ENCODE data around the gene ITGAV. TPM values are rescaled to one million over a fixed set of nuclear protein-coding genes. Genes with fewer than 3 reads are reported as not detected.

ITGAV gene
- total RNA-seq, 2 experiments from 2014 or later: 4.9 to 5.6 TPM

- ATAC-seq: no peak
- POLR2A ChIA-PET: no interaction called here
Observed at GRCh38 chr2:186618696-186619095, 28.8 kb downstream of the ITGAV start.

GRCh38 chr2:186623084-186623483 is 33.2 kb downstream of the ITGAV start:
- Mint-ChIP-seq H3K27ac (no peak overlapping the region), H3K36me3 (ENCODE audit: low read depth) (peaks cover 1% of the 10 kb centered on the region), H3K9me3 (ENCODE audit: insufficient read depth) (no peaks in the 10 kb centered on the region), H3K4me3 (no peak overlapping the region), H3K27me3 (ENCODE audit: low read depth) (no peaks in the 10 kb centered on the region), H3K4me1 (ENCODE audit: low read depth) (peaks cover 4% of the 10 kb centered on the region)
- DNase-seq: no peak
- ATAC-seq: no peak
- CTCF ChIA-PET: no interaction called here
- POLR2A ChIA-PET: no interaction called here

More at GRCh38 chr2:186618696-186619095, 28.8 kb downstream of the ITGAV start:
- Mint-ChIP-seq H3K4me3 (no peak overlapping the region), H3K9me3 (ENCODE audit: insufficient read depth) (no peaks in the 10 kb centered on the region), H3K27me3 (ENCODE audit: low read depth) (no peaks in the 10 kb centered on the region), H3K4me1 (ENCODE audit: low read depth) (peaks cover 4% of the 10 kb centered on the region), H3K27ac (no peak overlapping the region), H3K36me3 (ENCODE audit: low read depth) (no peaks in the 10 kb centered on the region)
- no peak for DNase-seq
- CTCF ChIA-PET: no interaction called here

GRCh38 chr2:186624276-186624675 is 34.4 kb downstream of the ITGAV start:
- ATAC-seq (no peak), DNase-seq (no peak)
- POLR2A ChIA-PET: no interaction called here
- H3K4me3 Mint-ChIP-seq: no peak overlapping the region
- CTCF ChIA-PET: no interaction called here
- peaks cover 4% of the 10 kb centered on the region for H3K4me1 Mint-ChIP-seq (ENCODE audit: low read depth)
- peaks cover 1% of the 10 kb centered on the region for H3K36me3 Mint-ChIP-seq (ENCODE audit: low read depth)
- no peaks in the 10 kb centered on the region for H3K9me3 Mint-ChIP-seq (ENCODE audit: insufficient read depth)
- H3K27ac Mint-ChIP-seq: no peak overlapping the region
- no peaks in the 10 kb centered on the region for H3K27me3 Mint-ChIP-seq (ENCODE audit: low read depth)

- ChIA-PET CTCF (interaction anchor here (3.5 kb wide), 1 partner anchor 12 kb away, joined by 17 read pairs; no protein-coding TSS in a partner anchor), POLR2A (no interaction called here)
- Mint-ChIP-seq H3K9me3 (ENCODE audit: insufficient read depth) (no peaks in the 10 kb centered on the region), H3K4me1 (ENCODE audit: low read depth) (no peaks in the 10 kb centered on the region), H3K27ac (no peak overlapping the region), H3K4me3 (no peak overlapping the region), H3K27me3 (ENCODE audit: low read depth) (no peaks in the 10 kb centered on the region), H3K36me3 (ENCODE audit: low read depth) (no peaks in the 10 kb centered on the region)
- ATAC-seq: no peak
- DNase-seq: no peak
Observed at GRCh38 chr2:186629250-186629996, 39.6 kb downstream of the ITGAV start.

GRCh38 chr2:186632417-186632816 is 42.6 kb downstream of the ITGAV start:
- H3K4me3 Mint-ChIP-seq: no peak overlapping the region
- ChIA-PET POLR2A (no interaction called here), CTCF (no interaction called here)
- H3K4me1 Mint-ChIP-seq (ENCODE audit: low read depth): no peaks in the 10 kb centered on the region
- ATAC-seq (no peak), DNase-seq (no peak)
- H3K27me3 Mint-ChIP-seq (ENCODE audit: low read depth): no peaks in the 10 kb centered on the region
- H3K9me3 Mint-ChIP-seq (ENCODE audit: insufficient read depth): no peaks in the 10 kb centered on the region
- no peaks in the 10 kb centered on the region for H3K36me3 Mint-ChIP-seq (ENCODE audit: low read depth)
- no peak overlapping the region for H3K27ac Mint-ChIP-seq

GRCh38 chr2:186634701-186635100 is 44.8 kb downstream of the ITGAV start:
- H3K9me3 Mint-ChIP-seq (ENCODE audit: insufficient read depth): no peaks in the 10 kb centered on the region
- no peak overlapping the region for H3K4me3 Mint-ChIP-seq
- H3K27ac Mint-ChIP-seq: no peak overlapping the region
- ChIA-PET POLR2A (no interaction called here), CTCF (interaction anchor here (0.6 to 0.7 kb wide), 2 partner anchors 130 to 131 kb away, joined by 3 read pairs; no protein-coding TSS in a partner anchor)
- DNase-seq: no peak
- no peaks in the 10 kb centered on the region for H3K27me3 Mint-ChIP-seq (ENCODE audit: low read depth)
- no peak for ATAC-seq
- peaks cover 7% of the 10 kb centered on the region for H3K4me1 Mint-ChIP-seq (ENCODE audit: low read depth)
- H3K36me3 Mint-ChIP-seq (ENCODE audit: low read depth): no peaks in the 10 kb centered on the region

- no peaks in the 10 kb centered on the region for H3K9me3 Mint-ChIP-seq (ENCODE audit: insufficient read depth)
- ChIA-PET POLR2A (no interaction called here), CTCF (no interaction called here)
Observed at GRCh38 chr2:186636800-186637496, 47.1 kb downstream of the ITGAV start.

GRCh38 chr2:186637497-186637800 is 47.6 kb downstream of the ITGAV start:
- Mint-ChIP-seq H3K9me3 (ENCODE audit: insufficient read depth) (no peaks in the 10 kb centered on the region), H3K27me3 (ENCODE audit: low read depth) (no peaks in the 10 kb centered on the region), H3K4me1 (ENCODE audit: low read depth) (peaks cover 11% of the 10 kb centered on the region), H3K4me3 (no peak overlapping the region), H3K27ac (no peak overlapping the region), H3K36me3 (ENCODE audit: low read depth) (no peaks in the 10 kb centered on the region)
- DNase-seq: no peak
- ChIA-PET POLR2A (no interaction called here), CTCF (no interaction called here)
- no peak for ATAC-seq

More at GRCh38 chr2:186636800-186637496, 47.1 kb downstream of the ITGAV start:
- Mint-ChIP-seq H3K4me3 (no peak overlapping the region), H3K4me1 (ENCODE audit: low read depth) (peaks cover 11% of the 10 kb centered on the region), H3K36me3 (ENCODE audit: low read depth) (no peaks in the 10 kb centered on the region), H3K27ac (no peak overlapping the region), H3K27me3 (ENCODE audit: low read depth) (no peaks in the 10 kb centered on the region)
- ATAC-seq (no peak), DNase-seq (no peak)

- H3K4me1 Mint-ChIP-seq (ENCODE audit: low read depth): peaks cover 11% of the 10 kb centered on the region
- no peak for ATAC-seq
- no peak for DNase-seq
- H3K27ac Mint-ChIP-seq: no peak overlapping the region
- no peak overlapping the region for H3K4me3 Mint-ChIP-seq
- no peaks in the 10 kb centered on the region for H3K27me3 Mint-ChIP-seq (ENCODE audit: low read depth)
- CTCF ChIA-PET: interaction anchor here (0.8 to 5.9 kb wide), 3 partner anchors 51 to 147 kb away, joined by 3 to 117 read pairs (median 12); partner anchors contain the start of gene ITGAV
- POLR2A ChIA-PET: no interaction called here
- H3K36me3 Mint-ChIP-seq (ENCODE audit: low read depth): no peaks in the 10 kb centered on the region
- no peaks in the 10 kb centered on the region for H3K9me3 Mint-ChIP-seq (ENCODE audit: insufficient read depth)
Observed at GRCh38 chr2:186639939-186640338, 50.1 kb downstream of the ITGAV start.

- Mint-ChIP-seq H3K27me3 (ENCODE audit: low read depth) (no peaks in the 10 kb centered on the region), H3K36me3 (ENCODE audit: low read depth) (no peaks in the 10 kb centered on the region), H3K4me3 (no peak overlapping the region), H3K27ac (no peak overlapping the region), H3K9me3 (ENCODE audit: insufficient read depth) (no peaks in the 10 kb centered on the region), H3K4me1 (ENCODE audit: low read depth) (peaks cover 11% of the 10 kb centered on the region)
- DNase-seq (no peak), ATAC-seq (no peak)
- ChIA-PET POLR2A (interaction anchor here (0.8 to 0.9 kb wide), 2 partner anchors 51 to 133 kb away, joined by 3 to 6 read pairs; partner anchors contain the start of gene ITGAV), CTCF (interaction anchor here (0.8 to 5.9 kb wide), 20 partner anchors 9 to 311 kb away, joined by 3 to 117 read pairs (median 6); partner anchors contain the start of gene ITGAV)
Observed at GRCh38 chr2:186641132-186641806, 51.4 kb downstream of the ITGAV start.

GRCh38 chr2:186641807-186642321 is 52.0 kb downstream of the ITGAV start:
- Mint-ChIP-seq H3K27me3 (ENCODE audit: low read depth) (no peaks in the 10 kb centered on the region), H3K4me1 (ENCODE audit: low read depth) (peaks cover 11% of the 10 kb centered on the region), H3K36me3 (ENCODE audit: low read depth) (no peaks in the 10 kb centered on the region), H3K27ac (no peak overlapping the region), H3K9me3 (ENCODE audit: insufficient read depth) (no peaks in the 10 kb centered on the region), H3K4me3 (no peak overlapping the region)
- ChIA-PET POLR2A (interaction anchor here (0.8 to 0.9 kb wide), 2 partner anchors 52 to 134 kb away, joined by 3 to 6 read pairs; partner anchors contain the start of gene ITGAV), CTCF (interaction anchor here (0.6 to 5.9 kb wide), 24 partner anchors 9 to 1007 kb away, joined by 3 to 117 read pairs (median 4); partner anchors contain the start of genes ITGAV and ZC3H15)
- peak; percentile 54 for DNase-seq
- peak; percentile 57 for ATAC-seq
